Trophoblast cell (in vitro differentiated cells and primary cell): ENCODE results near the gene ZBTB1.

Source experiments
- DNase-seq, 2 donors: peaks; one replicate each; pipeline ENCODE4 v3.0.0-alpha.2; 2016
- H2AFZ ChIP-seq: 2 replicates; pipeline ENCODE4 v1.6.1; 2013; ENCODE audit warnings: low read length, moderate library complexity, mild to moderate bottlenecking; ENCODE audit not compliant: insufficient read depth, poor library complexity
- H2AK5ac ChIP-seq: 2 replicates; pipeline ENCODE4 v1.6.1; 2013; ENCODE audit warnings: mild to moderate bottlenecking, low read length
- H2BK120ac ChIP-seq: 2 replicates; pipeline ENCODE4 v1.6.1; 2013; ENCODE audit warnings: low read length, mild to moderate bottlenecking, moderate library complexity; ENCODE audit not compliant: insufficient read depth, poor library complexity
- H2BK12ac ChIP-seq: 2 replicates; pipeline ENCODE4 v1.6.1; 2013; ENCODE audit warnings: mild to moderate bottlenecking, low read length, moderate library complexity
- H2BK5ac ChIP-seq: 2 replicates; pipeline ENCODE4 v1.6.1; 2013; ENCODE audit warnings: low read length, low read depth, moderate library complexity, mild to moderate bottlenecking; ENCODE audit not compliant: poor library complexity
- H3K14ac ChIP-seq: 2 replicates; pipeline ENCODE4 v1.6.1; 2013; ENCODE audit warnings: mild to moderate bottlenecking, low read length
- H3K18ac ChIP-seq: 2 replicates; pipeline ENCODE4 v1.6.1; 2013; ENCODE audit warnings: mild to moderate bottlenecking, low read length
- H3K23ac ChIP-seq: 2 replicates; pipeline ENCODE4 v1.6.1; 2013; ENCODE audit warnings: low read length
- H3K27ac ChIP-seq: 2 replicates; pipeline ENCODE4 v1.5.1; 2013; ENCODE audit warnings: low read depth, mild to moderate bottlenecking, inconsistent platforms, low read length, moderate library complexity
- H3K27me3 ChIP-seq: 2 replicates; pipeline ENCODE4 v1.6.1; 2013; ENCODE audit warnings: inconsistent platforms, mild to moderate bottlenecking, low read length, moderate library complexity; ENCODE audit not compliant: insufficient read depth
- H3K36me3 ChIP-seq, 2 experiments: 1 replicate in 1 of 2; 2 replicates in 1 of 2; pipeline ENCODE4 v1.6.1; 2013; ENCODE audit warnings: low read length in 2 of 2, mild to moderate bottlenecking in 2 of 2, moderate library complexity in 1 of 2; ENCODE audit not compliant: insufficient read depth in 2 of 2, control insufficient read depth in 1 of 2
- H3K4ac ChIP-seq: 2 replicates; pipeline ENCODE4 v1.6.1; 2013; ENCODE audit warnings: low read depth, mild to moderate bottlenecking, low read length, moderate library complexity
- H3K4me1 ChIP-seq, 2 experiments: 1 replicate in 1 of 2; 2 replicates in 1 of 2; pipeline ENCODE4 v1.6.1; 2013; ENCODE audit warnings: low read length in 2 of 2, mild to moderate bottlenecking in 2 of 2, moderate library complexity in 1 of 2; ENCODE audit not compliant: insufficient read depth in 2 of 2, control insufficient read depth in 1 of 2
- H3K4me2 ChIP-seq: 2 replicates; pipeline ENCODE4 v1.6.1; 2013; ENCODE audit warnings: inconsistent platforms, mild to moderate bottlenecking, low read length, moderate library complexity
- H3K4me3 ChIP-seq: 2 replicates; pipeline ENCODE4 v1.5.1; 2013; ENCODE audit warnings: mild to moderate bottlenecking, low read depth, low read length, inconsistent platforms
- H3K79me1 ChIP-seq: one replicate; pipeline ENCODE4 v1.6.1; 2013; ENCODE audit warnings: low read length
- H3K79me2 ChIP-seq: 2 replicates; pipeline ENCODE4 v1.6.1; 2013; ENCODE audit warnings: low read length, mild to moderate bottlenecking; ENCODE audit not compliant: control insufficient read depth, insufficient read depth, poor library complexity
- H3K9ac ChIP-seq: 2 replicates; pipeline ENCODE4 v1.6.1; 2013; ENCODE audit warnings: mild to moderate bottlenecking, low read length
- H3K9me3 ChIP-seq: 2 replicates; pipeline ENCODE4 v1.6.1; 2013; ENCODE audit warnings: low read depth, mild to moderate bottlenecking, control low read depth, inconsistent platforms, low read length; ENCODE audit not compliant: insufficient read depth
- H4K12ac ChIP-seq: 2 replicates; pipeline ENCODE4 v1.6.1; 2013; ENCODE audit warnings: low read depth, mild to moderate bottlenecking, low read length, moderate library complexity
- H4K8ac ChIP-seq: 2 replicates; pipeline ENCODE4 v1.6.1; 2013; ENCODE audit warnings: low read depth, mild to moderate bottlenecking, low read length, moderate library complexity
- H4K91ac ChIP-seq: one replicate; pipeline ENCODE4 v1.6.1; 2013; ENCODE audit warnings: low read depth, mild to moderate bottlenecking, low read length, moderate library complexity
- WGBS: extraction: QIAGEN DNeasy Blood & Tissue Kit; methylation state at CpG from one replicate; pipeline ENCODE4 v1.1.7; 2013; ENCODE audit warnings: missing lambda C conversion rate; ENCODE audit not compliant: insufficient read length, insufficient coverage; ENCODE audit errors: extremely low coverage; 5-methylcytosine and 5-hydroxymethylcytosine counted together

ZBTB1 gene

GRCh38 chr14:64507376-64508156, 3.0 kb downstream of the ZBTB1 start:
- no peaks in the 10 kb centered on the region for H3K9me3 ChIP-seq
- H4K12ac ChIP-seq, result no peak overlapping the region
- H2BK5ac ChIP-seq, result no peak overlapping the region
- H4K8ac ChIP-seq, result no peak overlapping the region
- peak overlapping the region; percentile 75 for H3K4ac ChIP-seq
- no peak overlapping the region for H4K91ac ChIP-seq
- no peak overlapping the region for H2AFZ ChIP-seq
- H2AK5ac ChIP-seq, result no peak overlapping the region
- H3K27me3 ChIP-seq, result no peaks in the 10 kb centered on the region
- peaks cover 32% of the 10 kb centered on the region for H3K79me1 ChIP-seq
- H3K27ac ChIP-seq, result no peak overlapping the region
- no peak overlapping the region for H2BK12ac ChIP-seq
- WGBS, result no CpG with 5 or more reads among the region's 4 CpGs
- peak in 1 of 2 donors; percentile 15 for DNase-seq
- no peak overlapping the region for H2BK120ac ChIP-seq
- peaks cover 40% of the 10 kb centered on the region for H3K79me2 ChIP-seq
- H3K36me3 ChIP-seq, result peaks cover 0 to 4% of the 10 kb centered on the region in 2 experiments
- no peak overlapping the region for H3K9ac ChIP-seq
- H3K14ac ChIP-seq, result no peak overlapping the region
- H3K4me2 ChIP-seq, result peak overlapping the region; percentile 4
- H3K4me1 ChIP-seq, result peaks cover 9 to 10% of the 10 kb centered on the region in 2 experiments
- no peak overlapping the region for H3K18ac ChIP-seq
- H3K23ac ChIP-seq, result no peak overlapping the region
- H3K4me3 ChIP-seq, result no peak overlapping the region

GRCh38 chr14:64508215-64508776, 3.7 kb downstream of the ZBTB1 start:
- Histone ChIP-seq H3K4me1 (peaks cover 6 to 9% of the 10 kb centered on the region in 2 experiments), H3K27me3 (no peaks in the 10 kb centered on the region), H3K36me3 (peaks cover 0 to 4% of the 10 kb centered on the region in 2 experiments), H3K4me3 (no peak overlapping the region), H3K14ac (no peak overlapping the region), H4K12ac (no peak overlapping the region), H3K18ac (no peak overlapping the region), H4K8ac (no peak overlapping the region), H4K91ac (no peak overlapping the region), H2AK5ac (no peak overlapping the region), H2BK5ac (no peak overlapping the region), H3K27ac (peak overlapping the region; percentile 23), H3K4me2 (no peak overlapping the region), H3K79me1 (peaks cover 25% of the 10 kb centered on the region), H3K79me2 (peaks cover 34% of the 10 kb centered on the region), H2BK120ac (no peak overlapping the region), H3K23ac (no peak overlapping the region), H3K9ac (no peak overlapping the region), H3K4ac (peak overlapping the region; percentile 53), H3K9me3 (no peaks in the 10 kb centered on the region), H2AFZ (no peak overlapping the region), H2BK12ac (no peak overlapping the region)
- WGBS, result no CpG with 5 or more reads among the region's 1 CpG
- DNase-seq, result no peak

GRCh38 chr14:64509036-64509435, 4.5 kb downstream of the ZBTB1 start:
- Histone ChIP-seq H3K79me2 (peaks cover 32% of the 10 kb centered on the region), H2AFZ (no peak overlapping the region), H3K27me3 (no peaks in the 10 kb centered on the region), H3K36me3 (peaks cover 0 to 4% of the 10 kb centered on the region in 2 experiments), H2BK120ac (peak overlapping the region; percentile 46), H3K14ac (peak overlapping the region; percentile 25), H3K9ac (no peak overlapping the region), H4K12ac (no peak overlapping the region), H3K27ac (peak overlapping the region; percentile 10), H3K4me1 (peaks cover 6 to 9% of the 10 kb centered on the region in 2 experiments), H3K9me3 (no peaks in the 10 kb centered on the region), H4K8ac (peak overlapping the region; percentile 29), H2AK5ac (peak overlapping the region; percentile 23), H3K4ac (peak overlapping the region; percentile 74), H3K4me2 (peak overlapping the region; percentile 20), H3K79me1 (peaks cover 18% of the 10 kb centered on the region), H3K4me3 (no peak overlapping the region), H4K91ac (no peak overlapping the region), H2BK5ac (no peak overlapping the region), H2BK12ac (no peak overlapping the region), H3K18ac (peak overlapping the region; percentile 57), H3K23ac (no peak overlapping the region)
- WGBS, result no CpG with 5 or more reads among the region's 8 CpGs
- DNase-seq, result peak; percentile 15 to 59

- Histone ChIP-seq H3K4ac (peak overlapping the region; percentile 98), H3K27me3 (no peaks in the 10 kb centered on the region), H4K91ac (no peak overlapping the region), H3K4me1 (peaks cover 6 to 9% of the 10 kb centered on the region in 2 experiments), H3K27ac (no peak overlapping the region), H4K8ac (no peak overlapping the region), H3K9ac (no peak overlapping the region), H3K23ac (no peak overlapping the region), H3K4me3 (no peak overlapping the region), H3K9me3 (no peaks in the 10 kb centered on the region), H3K79me1 (peaks cover 2% of the 10 kb centered on the region), H3K4me2 (no peak overlapping the region), H3K79me2 (peaks cover 20% of the 10 kb centered on the region), H2BK5ac (no peak overlapping the region), H3K36me3 (peaks cover 0 to 4% of the 10 kb centered on the region in 2 experiments), H2AK5ac (no peak overlapping the region), H2BK120ac (no peak overlapping the region), H3K14ac (no peak overlapping the region), H3K18ac (no peak overlapping the region), H4K12ac (no peak overlapping the region), H2BK12ac (no peak overlapping the region), H2AFZ (no peak overlapping the region)
- WGBS, result no CpG with 5 or more reads among the region's 4 CpGs
- peak; percentile 63 to 89 for DNase-seq
Measured at GRCh38 chr14:64510825-64511671, 6.5 kb downstream of the ZBTB1 start.
